ENCODE results near the gene PEDS1.
A peak's percentile ranks its signal among the peaks of the same experiment; 100 is the strongest.

Gene PEDS1

GRCh38 chr20:50115591-50116367 lies 37.7 kb downstream of the PEDS1 start:
- no peak for TF ChIP-seq CTCF (conservative IDR thresholded peaks at IDR 0.05; ENCODE audit: low read depth, low read length)
- H3K4me3 ChIP-seq (ENCODE audit: low read depth, low read length), result peak overlapping the region; percentile 63
- peak; percentile 99 for DNase-seq (ENCODE audit: low read depth)

- no peak for TF ChIP-seq CTCF (conservative IDR thresholded peaks at IDR 0.05; ENCODE audit: low read depth, low read length)
- peak overlapping the region; percentile 63 for H3K4me3 ChIP-seq (ENCODE audit: low read depth, low read length)
Measured at GRCh38 chr20:50115041-50115512, 38.4 kb downstream of the PEDS1 start.

GRCh38 chr20:50113420-50114224 lies 39.9 kb downstream of the PEDS1 start:
- peak overlapping the region; percentile 85 for H3K4me3 ChIP-seq (ENCODE audit: low read depth, low read length)
- no peak for TF ChIP-seq CTCF (conservative IDR thresholded peaks at IDR 0.05; ENCODE audit: low read depth, low read length)
- no peak for DNase-seq (ENCODE audit: low read depth)

More at GRCh38 chr20:50115041-50115512, 38.4 kb downstream of the PEDS1 start:
- no peak for DNase-seq (ENCODE audit: low read depth)

- TF ChIP-seq CTCF (conservative IDR thresholded peaks at IDR 0.05; ENCODE audit: low read depth, low read length), result peak; percentile 58
- peak within 1 kb of the TSS; percentile 85 for H3K4me3 ChIP-seq (ENCODE audit: low read depth, low read length)
- DNase-seq (ENCODE audit: low read depth), result peak; percentile 91
Measured at GRCh38 chr20:50112512-50113419, 40.8 kb downstream of the PEDS1 start, which contains the start of gene UBE2V1. TSS of gene UBE2V1 (minus strand) at chr20:50113150. CDS start at chr20:50113128, 22 bp downstream.

GRCh38 chr20:50111829-50112495 lies 41.6 kb downstream of the PEDS1 start:
- peak overlapping the region; percentile 85 for H3K4me3 ChIP-seq (ENCODE audit: low read depth, low read length)
- no peak for DNase-seq (ENCODE audit: low read depth)
- no peak for TF ChIP-seq CTCF (conservative IDR thresholded peaks at IDR 0.05; ENCODE audit: low read depth, low read length)

All from choroid plexus epithelial cell (primary cell).